HG03565 (cell line): ENCODE measurements around the gene TRPC4AP.

Source experiments
- ATAC-seq: cut with Tn5 transposase; IDR thresholded peaks from one replicate; pipeline ENCODE4 v1.9.1; 2021; ENCODE audit warnings: mild to moderate bottlenecking, moderate library complexity; ENCODE audit not compliant: unreplicated experiment

The TRPC4AP gene

DNA sequence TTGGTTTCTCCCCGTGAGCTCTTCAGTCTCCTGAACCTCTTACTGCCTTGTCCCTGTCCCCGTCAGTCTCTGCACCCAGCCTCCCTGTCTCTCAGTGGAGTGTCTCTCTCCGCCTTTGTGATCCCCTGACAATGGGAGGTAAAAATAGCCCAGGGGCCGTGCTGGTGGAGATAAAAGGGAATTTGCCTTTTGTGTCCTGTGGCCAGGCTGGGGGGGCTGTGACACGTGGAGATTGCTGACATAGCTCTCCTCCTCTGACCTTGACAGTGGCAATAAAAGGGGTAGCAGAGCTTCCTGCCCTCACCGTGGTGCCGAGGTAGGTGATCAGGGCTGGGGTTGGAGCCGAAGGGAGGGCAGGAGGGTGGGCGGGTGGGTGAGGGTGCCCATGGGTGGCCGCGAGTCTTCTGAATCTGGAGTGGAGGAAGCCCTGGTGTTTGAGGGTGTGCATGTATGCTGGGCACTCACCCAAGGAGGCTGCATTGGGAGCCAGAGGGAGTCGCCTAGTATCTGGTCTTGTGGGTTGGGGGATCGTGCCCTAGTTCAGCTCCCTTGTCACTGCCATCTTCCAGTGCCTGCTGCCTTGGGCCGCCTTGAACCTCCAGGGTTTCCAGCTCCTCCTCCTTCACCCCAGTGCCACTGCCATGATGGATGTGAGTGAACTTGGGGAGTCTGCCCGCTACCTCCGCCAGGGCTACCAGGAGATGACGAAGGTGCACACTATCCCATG, 115.1 kb downstream of the TRPC4AP start:
- no peak for ATAC-seq

DNA sequence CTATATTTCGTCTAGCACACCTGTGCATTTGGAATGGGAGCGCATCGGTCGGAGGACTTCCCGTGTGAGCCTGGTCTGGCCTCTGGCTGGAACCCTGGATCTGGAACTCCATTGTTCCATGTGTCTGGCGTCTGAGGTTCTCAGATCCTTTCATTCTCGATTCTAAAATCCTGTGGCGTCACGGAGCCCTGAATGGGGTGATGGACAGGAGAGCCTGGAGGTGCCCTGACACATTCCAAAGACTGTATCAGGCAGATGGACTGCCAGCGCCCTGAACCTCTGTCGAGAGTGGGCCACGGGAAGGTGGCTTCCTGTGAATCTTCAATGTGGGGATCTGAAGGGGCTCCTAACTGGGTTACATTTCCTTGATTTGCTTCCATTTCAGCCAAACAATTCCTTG, 116.3 kb downstream of the TRPC4AP start:
- ATAC-seq, result no peak

DNA sequence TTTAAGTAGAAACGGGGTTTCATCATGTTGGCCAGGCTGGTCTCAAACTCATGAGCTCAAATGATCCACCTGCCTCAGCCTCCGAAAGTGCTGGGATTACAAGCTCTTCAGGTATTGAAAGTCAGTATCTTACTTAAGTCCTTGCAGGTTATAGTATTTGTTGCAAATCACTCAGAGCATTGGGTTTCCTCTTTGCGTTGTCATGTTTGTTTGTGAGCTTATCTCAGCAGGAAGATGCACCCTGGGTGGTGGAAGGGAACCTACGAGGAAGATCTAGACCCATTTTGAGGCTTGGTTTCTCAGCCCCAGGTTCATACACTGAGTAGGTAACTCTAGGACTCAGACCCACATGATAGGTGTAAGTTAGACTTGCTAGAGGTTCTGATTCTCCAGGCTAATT, 118.4 kb downstream of the TRPC4AP start:
- ATAC-seq, result no peak

DNA sequence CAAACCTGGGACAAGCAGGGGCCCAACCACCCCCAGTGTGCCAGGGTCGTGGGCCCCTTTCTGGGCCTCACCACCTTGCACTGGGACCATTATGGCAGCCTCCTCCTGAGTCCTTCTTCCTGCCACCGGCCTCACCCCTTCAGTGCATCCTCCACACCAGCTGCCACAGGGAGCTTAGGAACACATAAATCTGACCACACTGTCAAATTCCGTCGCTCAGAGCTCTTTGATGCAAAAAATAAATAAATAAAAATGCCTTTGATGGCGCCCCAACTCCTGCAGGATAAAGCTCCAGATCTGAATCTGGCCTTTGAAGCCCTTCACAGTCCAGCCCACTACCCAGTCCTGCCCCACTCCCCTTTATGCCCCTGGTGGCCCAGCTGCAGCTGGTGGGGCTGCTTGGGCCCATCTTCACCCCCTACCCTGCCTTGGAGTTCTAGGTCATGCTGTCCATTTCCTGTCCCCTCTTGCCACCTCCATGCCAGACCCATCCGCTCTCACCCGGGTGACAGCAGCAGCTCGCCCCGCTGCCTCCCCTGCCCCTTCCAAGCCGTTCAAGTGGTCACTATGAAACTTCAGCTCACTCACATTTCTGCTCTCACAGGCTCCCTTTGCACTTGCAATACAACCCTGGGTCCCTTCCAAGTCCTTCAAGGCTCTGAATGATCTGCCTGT, 120.9 kb downstream of the TRPC4AP start:
- ATAC-seq, result no peak

DNA sequence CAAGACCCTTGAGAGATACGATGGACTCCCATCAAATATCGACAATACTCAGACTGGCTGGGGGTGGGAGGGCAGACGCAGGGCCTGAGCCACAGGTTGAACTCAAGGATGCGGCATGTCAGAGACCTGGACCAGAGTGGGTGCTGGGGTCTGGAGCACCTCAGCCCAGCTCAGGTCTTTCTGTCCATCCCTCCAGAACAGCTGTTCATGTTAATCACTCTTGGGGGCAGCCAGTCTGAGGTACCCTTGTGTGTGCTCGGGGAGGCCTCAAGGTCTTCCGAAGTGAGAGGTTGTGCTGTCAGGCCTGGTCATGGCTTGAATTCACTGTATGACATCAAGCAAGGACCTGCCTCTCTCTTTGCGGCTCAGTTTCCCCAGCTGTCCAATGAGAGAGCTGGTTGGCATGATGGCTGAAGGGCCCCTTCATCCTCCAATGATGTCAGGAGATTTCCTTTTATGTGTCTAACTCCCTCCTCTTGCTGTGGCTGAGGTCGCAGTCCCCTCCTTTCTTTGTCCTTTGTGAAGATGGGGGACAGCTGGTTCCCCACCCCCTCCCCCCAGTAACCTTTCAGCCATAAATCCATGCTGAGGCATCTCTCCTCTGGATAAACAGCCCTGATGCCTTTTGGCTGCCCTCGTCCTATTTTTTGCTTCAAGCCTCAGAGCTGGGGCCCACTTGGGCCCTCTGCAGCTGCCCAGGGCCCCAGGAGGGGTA, 121.6 kb downstream of the TRPC4AP start:
- no peak for ATAC-seq

DNA sequence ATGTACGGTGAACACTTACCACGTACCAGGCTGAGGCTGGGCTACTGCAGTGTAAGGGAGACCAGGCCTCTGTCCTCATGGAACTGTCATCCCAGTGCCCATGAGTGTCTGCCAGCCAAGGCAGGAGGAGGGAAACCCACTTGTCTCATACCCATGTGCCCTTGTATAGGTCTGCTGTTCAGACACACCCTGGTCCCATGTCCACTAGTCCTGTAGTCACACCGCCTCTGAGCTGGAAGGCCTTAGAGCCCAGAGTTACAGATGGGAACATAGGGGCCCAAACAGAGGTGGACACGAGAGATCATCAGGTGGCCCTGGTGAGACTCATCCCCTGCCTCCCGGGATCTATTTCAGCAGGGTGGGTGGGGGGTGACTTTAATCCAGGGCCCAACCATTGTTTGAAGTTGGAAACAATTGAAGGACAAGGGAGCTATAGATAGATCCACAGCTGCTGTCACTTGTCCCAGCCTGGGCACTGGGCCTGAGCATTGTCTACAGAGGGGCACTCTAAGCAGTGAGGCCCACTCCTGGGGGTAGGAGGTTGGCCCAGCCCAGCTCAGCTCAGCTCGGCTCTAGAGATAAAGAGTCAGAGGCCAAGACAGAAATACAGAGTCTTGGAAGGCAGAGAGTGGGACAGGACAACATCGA, 122.3 kb downstream of the TRPC4AP start:
- no peak for ATAC-seq

DNA sequence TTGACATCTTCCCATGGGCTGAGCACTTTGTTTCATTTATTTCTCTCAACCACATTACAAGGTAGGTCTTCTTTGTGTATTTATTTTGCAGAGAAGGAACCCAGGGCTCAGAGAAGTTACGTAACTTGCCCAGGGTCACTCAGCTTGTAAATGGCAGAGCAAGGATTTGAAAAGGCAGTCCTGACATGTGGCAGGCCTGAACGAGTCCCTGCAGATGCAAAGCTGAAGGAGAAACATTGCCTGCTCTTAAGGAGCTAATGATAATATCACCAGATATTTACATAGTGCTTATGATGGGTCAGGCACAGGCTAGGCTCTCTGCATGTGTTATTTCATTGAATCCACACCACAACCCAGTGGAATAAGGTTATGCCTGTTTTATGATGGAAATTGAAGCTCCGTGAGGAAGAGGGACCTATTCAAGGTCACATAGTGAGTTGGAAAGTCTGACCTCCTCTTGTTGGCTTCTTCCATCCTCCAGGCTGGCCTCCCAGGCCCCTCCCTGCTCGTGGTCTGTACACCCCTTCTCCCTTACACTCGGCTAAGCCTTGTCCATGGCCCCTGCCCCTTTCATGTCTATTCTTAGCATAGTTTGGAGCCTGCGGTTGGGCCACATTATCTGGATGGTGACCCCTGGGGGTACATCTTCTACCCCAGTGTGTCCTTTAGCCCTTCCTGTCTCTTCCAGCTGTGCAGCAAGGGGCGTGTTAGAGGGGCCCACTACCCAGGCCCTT, 124.4 kb downstream of the TRPC4AP start:
- ATAC-seq, result no peak

DNA sequence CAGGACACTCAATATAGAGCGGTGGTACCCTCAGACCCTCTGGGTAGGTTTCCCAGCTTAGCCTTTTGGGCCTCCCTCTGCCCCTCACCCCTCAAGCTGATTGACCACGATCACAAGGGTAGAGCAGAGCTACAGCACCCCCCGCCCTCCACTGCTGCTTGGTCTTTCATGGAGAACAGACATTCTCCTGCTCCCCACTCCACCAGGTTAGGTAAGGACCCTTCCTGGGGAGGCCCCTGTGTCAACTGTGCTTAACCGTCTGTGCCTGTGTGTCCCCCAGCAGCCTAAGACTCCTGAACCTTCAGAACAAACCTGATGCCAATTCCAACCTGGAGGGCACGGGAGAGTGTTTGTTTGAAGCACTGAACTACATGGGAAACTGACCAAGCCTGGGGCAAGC, 125.2 kb downstream of the TRPC4AP start:
- ATAC-seq, result no peak

DNA sequence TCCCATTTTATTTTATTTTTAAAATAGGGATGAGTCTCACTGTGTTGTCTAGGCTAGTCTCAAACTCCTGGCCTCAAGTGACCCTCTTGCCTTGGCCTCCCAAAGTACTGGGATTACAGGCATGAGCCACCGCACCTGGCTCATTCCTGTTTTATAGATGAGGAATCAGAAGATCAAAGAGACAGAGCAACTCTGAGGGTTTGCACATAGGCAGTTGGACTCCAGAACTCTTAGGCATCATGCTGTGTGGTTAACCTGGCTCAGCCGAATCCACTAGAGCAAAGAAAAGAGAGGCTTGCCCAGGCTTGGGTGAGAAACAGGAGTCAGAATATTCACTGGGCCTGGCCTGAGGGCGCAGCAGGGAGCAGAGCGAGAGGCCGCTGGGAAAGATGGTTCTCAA, 127.6 kb downstream of the TRPC4AP start:
- ATAC-seq, result no peak

DNA sequence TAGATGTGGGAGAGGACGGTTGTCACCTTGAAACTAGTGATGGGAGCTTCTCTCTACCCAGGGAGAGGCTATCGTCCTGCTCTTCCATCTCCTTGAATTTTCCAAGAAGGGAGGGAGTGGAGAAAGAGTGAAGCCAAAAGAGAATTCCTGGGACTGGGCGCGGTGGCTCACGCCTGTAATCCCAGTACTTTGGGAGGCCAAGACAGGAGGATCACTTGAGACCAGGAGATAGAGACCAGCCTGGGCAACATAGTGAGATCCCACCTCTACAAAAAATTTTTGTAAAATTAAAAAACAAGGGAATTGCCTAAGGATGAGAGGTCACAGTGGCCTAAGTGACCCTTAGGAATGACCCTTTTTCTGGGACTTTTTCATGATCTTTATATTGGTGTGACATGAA, 128.1 kb downstream of the TRPC4AP start:
- no peak for ATAC-seq

DNA sequence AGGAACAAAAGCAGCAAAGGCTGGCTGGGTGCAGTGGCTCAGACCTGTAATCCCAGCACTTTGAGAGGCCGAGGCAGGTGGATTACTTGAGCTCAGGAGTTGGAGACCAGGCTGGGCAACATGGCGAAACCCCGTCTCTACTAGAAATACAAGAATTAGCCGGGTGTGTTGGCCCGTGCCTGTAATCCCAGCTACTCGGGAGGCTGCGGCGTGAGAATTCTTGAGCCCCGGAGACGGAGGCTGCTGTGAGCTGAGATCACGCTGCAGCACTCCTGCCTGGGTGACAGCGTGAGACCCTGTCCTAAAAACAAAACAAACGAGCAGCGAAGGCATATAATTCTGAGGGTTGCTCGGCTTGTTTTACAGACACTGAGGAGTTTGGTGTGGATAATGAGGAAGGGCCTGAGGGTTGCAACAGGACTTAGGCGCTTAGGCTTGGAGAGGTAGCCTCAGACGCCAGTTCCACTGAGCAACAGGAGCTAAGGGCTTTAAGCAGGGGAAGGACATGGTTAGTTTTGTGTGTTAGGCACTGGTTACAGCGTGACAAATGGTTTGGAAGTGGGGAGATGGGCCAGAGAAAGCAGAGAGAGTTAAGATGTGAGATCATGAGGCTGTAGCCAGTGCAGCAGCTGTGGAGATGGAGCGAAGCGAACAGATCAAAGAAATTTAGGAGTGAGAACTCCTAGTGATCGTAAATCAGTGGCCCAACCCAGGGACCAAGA, 135.7 kb downstream of the TRPC4AP start:
- ATAC-seq, result no peak

DNA sequence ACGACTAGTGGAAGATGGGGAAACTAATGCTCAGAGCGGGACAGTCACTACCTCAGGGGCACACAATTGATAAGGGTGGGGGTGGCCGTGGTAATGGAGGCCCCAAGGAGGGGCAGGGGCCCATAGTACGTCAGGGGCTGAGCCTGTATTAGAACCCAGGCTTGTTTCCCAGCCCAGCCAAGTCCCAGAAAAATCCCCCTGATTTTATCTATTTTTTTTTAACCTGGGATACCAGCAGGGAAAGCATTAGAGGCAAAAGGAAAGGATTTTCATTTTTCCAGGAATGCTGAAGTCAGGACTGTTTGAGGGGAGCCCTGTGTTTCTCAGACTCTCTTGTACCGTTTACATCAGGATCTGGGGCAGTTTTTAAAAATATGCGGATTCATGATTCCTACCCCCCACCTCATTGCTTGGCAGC, 136.6 kb downstream of the TRPC4AP start:
- ATAC-seq, result no peak

DNA sequence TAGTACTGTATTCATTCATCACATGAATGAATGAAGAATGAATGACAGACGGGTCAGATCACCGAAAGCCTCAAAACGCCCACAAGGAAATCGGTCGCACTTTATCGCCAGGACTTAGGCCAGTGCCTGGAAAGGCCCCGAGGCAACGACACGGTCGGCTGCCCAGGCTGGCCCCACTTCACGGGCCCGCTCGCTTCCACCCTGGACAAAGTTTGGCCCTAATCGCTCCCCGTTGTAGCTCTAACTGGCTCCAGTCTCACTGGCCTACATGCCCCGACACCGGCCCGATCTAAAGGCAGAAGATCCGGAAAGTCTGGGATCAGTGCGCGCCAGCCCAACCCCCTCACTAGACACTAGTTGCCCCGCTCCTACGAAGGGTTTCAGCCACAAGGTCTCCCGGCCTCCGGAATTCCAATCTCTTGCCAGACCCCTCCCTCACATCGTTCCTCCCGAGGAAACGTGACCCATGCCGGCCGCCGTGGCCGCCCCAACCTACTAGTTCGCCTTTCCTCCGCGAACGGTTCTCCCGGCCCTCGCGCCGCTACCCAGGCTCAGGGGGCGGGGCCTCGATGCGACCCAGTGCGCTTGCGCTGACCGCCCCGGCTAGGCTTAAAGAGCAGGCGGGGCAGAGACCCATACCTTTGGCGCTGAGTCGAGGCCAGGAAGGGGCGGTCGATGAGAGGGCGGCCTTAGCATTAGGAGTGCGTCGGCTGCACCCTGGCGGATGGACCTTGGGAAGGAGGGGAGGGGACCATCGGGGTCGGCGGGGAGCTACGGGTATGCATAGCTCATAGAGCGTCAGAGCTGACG, 137.2 kb downstream of the TRPC4AP start, which contains the start of the genes GSS and MYH7B:
TSS of gene GSS (minus strand) at position 576 of the 810 bp plus-strand sequence. CDS start 3,954 bp downstream, outside the sequence.
TSS of gene MYH7B (plus strand) at position 638 of the 810 bp plus-strand sequence. CDS start 22,138 bp downstream, outside the sequence.
- peak; percentile 85 for ATAC-seq

DNA sequence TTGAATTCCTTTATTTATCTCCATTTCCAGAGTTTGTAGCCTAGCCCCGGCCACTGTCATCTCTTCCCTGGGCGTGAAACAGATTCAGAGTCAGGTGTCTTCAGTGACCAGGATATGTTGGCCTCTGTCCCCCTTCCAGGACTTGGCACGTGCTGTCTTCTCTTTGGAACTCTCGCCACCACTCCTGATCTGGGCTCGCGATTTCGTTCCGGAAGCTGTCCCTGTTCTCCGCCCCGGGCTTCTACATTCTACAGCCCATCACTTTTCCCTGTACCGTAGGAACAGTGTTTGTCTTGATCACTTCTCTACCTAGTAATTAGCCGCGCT, 137.7 kb downstream of the TRPC4AP start:
- ATAC-seq, result no peak

DNA sequence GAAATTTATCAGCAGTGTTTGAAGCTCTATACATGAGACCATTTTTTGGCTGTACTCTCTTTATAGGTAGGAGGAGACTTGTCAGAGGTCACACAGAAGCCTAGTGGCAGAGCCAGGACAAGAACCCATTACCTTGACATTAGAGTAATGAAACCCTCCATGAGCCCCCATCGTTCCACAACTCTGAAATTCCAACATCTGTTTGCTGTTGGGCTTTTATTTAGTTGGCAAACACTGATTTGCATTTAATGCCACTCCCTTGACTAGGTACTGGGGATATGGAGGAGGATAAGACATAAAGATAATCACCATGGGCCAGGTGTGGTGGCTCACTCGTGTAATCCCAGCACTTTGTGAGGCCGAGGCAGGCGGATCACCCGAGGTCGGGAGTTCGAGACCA, 138.6 kb downstream of the TRPC4AP start:
- no peak for ATAC-seq

DNA sequence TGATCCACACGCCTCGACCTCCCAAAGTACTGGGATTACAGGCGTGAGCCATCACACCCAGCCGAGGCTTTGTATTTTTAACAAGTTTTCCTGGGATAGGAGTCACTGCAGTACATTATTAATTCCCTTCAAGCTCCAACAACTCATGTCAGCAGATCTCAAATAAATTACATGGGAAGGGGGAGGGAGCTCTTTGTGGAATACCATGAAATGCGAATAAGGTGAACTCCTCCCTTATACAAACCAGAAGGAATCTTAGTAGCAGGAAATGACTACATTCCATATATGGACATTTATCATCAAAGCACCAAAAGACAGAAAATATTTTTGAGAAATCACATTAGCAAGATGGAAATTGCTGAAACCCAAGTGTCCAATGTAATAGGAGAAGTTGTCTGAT, 139.9 kb downstream of the TRPC4AP start:
- no peak for ATAC-seq
